GM19025 (cell line): ENCODE results near the gene TFF3.
"Not testable (repeated sequence)": the region's sequence is repeated elsewhere in the genome, so short reads cannot be mapped to it uniquely, and the experiment has no call there.

Source experiments
- ATAC-seq: cut with Tn5 transposase; IDR thresholded peaks from one replicate; pipeline ENCODE4 v1.9.1; 2021; ENCODE audit warnings: mild to moderate bottlenecking, low read depth, moderate library complexity; ENCODE audit not compliant: unreplicated experiment

Gene TFF3

DNA sequence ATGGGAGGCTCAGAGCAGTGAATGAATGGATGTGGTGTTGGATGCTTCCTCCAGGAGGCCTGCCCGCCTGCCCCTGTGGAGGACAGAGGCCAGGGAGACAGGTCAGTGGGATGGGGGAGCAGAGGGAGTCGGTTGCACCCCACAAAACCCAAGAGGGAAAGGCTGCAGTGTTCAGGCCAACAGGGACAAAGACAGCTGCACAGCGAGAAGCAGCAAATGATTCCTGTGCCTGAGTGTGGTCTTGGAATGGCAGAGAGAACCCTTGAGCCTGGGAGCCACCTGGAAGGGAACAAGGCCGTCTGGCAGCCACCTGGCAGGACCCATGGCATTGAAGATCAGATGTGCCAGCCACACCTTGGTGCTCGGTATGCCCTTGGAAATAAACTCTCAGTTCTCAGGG is 8.1 kb downstream of the TFF3 start:
- no peak for ATAC-seq

DNA sequence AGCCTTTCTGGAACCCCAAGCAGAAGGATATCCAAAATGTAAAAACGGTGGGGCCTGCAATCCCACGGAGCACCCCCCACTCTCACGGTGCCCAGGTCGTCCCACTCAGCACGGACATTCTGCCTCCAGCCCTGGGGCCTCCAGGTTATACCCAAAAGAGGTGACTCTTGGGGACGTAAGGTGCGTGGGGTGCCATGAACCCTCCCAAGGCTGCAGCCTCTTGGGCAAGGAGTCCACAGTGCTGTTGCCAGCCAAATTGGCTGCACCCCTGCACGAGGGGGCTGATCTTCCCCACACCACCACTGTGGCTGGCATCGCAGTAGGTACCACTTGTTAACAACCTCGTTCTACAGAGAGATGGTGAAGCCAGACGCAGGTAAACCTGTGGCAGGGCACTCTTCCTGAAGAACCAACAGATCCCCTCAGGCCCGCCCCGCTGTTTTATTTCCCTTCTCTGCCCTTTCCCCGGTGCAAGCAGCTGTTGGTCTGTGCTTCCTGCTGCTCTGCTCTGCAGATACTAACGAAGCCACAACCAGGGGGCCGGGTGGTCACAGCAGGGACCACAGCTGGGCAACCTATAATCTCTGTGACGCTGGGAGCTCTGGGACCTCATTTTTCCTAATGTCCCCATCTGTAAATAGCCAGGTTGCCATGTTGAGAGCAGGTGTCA is 8.7 kb downstream of the TFF3 start:
- no peak for ATAC-seq

DNA sequence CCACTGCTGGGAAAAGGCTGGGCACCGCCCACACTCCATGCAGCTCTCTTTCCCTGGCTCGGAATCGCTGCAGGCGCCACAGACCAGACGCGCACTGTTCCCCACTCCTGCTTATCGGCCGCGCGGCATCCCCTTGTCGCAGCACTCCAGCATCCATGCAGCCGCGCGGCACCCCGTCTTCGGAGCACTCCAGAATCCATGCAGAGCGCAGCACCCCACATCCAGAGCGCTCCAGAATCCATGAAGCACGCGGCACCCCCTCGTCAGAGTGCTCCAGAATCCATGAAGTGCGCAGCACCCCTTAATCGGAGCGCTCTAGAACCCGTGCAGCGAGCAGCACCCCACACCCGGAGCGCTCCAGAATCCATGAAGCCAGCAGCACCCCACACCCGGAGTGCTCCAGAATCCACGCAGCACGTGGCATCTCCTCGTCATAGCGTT is 9.5 kb downstream of the TFF3 start:
- ATAC-seq = no peak

DNA sequence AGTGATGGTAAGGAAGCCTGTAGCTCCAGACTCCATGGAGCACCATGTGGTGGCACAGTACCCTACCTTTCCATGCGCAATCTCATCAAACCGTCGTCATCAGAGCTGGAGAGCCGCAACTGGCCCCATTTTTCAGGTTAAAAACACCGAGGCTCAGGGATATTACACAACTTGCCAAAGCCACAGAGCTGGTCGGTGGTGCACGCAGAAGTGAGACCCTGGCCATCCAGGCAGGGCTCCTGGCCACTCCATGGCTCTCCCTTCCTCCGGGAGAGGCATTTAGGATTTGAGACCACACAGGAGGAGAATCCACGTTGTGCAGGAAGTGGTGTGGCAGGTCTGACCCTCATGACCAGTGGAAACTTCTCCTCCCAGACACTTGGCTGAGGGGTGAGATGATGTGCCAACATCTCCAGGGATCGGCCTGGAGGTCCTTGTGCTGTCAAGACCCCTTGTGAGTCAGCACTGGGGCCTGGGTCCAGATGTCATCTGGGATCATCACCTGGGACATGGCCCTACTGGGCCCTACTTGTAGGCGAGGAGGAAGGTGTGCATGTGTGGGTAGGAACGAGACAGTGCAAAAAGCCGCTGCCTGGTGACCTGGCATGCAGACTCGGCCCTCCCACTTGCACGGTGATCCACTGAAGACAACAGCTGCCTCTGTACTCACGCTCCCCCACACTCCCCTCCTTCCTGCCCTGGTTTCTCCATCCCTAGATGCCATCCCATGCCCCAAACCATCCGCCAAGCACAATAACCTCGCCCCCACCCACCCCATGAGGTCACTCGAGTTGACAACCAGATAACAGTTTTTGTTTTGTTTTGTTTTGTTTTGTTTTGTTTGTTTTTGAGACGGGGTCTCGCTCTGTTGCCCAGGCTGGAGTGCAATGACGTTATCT is 10.4 kb downstream of the TFF3 start:
- no peak for ATAC-seq

DNA sequence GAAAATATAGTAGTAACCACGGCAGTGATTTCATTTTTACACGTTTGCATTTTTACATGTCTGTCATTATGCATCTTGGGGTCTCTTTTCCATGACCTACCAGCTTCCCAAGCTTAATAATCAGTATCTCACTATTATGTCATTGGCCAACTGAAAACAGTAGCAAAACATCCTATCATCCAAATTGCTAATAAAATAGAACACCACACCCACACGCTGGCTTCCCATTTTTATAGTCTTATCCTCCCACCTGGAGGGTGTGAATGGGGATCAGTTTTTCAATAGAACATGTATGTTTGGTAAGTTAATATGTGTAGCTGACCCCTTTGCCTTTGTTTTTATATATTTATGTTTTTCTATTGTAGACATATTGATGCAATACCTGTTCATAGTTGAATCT is 11.8 kb downstream of the TFF3 start:
- no peak for ATAC-seq

DNA sequence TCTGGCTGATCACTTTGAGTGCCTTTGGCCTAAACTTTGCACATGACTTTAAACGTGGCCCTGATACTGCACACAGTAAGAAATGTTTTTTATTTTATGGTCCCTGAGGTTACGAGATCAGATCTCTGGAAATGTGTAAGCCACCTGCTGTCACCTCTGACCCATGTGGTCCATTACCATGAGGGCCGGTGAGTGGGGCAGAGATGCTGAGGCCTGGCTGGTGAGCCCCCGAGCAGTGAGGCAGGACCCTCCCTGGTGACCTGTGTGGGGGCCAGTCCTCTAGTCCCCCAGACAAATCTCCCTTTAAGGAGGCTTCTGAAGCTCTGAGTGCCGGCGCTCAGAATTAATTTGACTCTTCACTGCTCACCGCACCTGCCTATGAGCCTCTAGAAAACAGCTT is 12.4 kb downstream of the TFF3 start:
- ATAC-seq = no peak

DNA sequence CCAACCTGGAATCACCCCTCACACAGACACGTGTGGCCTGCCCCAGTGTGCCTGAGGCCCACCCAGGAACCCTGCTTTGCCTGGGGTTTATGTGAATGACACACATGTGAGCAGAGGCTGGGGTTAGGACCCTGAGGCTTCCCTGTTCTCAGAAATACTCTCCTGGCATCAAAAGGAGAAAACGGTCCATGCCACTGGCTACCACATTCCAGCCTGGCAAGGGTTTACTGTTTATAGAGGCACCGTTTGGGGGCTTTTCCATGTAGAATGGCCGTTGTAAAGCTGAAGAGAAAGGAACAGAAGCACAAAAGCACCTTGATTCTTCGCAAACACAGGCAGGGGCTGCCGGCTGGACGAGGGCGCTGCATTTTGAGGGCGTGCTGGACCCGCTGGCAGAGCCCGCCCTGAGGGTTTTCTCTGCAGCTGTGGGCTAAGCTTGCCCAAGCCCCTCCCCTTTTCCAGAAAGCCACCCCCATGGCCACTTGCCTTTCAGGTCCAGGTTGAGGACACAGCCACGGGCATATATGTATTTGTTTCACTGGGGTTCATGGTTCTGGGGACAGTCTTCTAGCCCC is 13.0 kb downstream of the TFF3 start:
- ATAC-seq = no peak

DNA sequence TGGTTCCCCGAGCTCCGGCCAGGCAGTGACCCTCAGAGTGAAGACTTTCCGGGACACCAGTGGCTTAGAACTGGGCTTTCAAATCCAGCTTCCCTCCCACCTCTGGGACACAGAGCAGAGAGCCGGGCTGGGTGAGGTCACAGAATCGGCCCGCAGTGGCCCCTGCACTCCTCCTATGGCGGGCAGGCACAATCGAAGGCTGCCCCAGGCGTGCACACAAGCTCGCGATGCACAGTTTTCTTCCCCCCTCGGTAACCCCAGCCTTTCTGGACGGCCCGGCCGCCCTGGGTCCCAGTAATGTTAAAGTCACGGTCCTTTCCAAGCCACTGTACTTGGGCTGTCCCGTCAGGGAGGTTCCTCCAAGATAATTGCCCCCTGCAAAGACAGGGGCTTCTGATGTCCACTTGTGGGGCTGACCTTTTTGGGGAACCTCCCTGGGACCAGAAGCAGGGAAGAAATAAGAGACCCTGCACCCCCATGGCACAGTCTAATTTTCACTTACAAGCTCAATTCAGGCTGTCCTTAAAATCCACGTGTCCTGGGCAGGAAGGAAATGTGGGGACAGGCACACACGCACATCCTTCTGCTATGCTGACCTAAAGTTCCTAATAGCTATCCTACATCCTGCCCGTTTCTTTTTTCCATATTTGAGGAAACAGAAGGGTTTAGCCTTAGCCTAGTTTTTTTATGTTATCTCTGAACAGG is 13.7 kb downstream of the TFF3 start:
- ATAC-seq = no peak

DNA sequence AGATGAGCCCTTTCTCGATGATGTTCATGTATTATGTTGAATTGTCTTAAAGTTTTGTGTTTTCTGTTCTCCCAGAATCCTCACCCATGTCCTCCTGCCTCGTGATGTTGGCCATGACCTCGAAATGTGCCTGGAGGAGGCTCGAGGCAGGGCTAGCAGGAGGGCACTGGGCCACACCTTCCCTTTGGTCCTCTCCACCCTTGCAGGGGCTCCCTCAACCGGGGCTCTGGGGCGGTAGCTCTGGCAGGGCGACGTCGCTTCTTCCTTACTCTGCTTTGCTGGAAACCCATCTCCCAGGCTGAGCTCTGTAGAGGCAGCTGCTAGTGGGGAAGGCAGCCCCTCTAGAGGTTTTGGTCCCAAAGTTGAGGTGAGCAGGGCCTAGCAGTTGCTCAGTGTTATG is 14.3 kb downstream of the TFF3 start:
- no peak for ATAC-seq

DNA sequence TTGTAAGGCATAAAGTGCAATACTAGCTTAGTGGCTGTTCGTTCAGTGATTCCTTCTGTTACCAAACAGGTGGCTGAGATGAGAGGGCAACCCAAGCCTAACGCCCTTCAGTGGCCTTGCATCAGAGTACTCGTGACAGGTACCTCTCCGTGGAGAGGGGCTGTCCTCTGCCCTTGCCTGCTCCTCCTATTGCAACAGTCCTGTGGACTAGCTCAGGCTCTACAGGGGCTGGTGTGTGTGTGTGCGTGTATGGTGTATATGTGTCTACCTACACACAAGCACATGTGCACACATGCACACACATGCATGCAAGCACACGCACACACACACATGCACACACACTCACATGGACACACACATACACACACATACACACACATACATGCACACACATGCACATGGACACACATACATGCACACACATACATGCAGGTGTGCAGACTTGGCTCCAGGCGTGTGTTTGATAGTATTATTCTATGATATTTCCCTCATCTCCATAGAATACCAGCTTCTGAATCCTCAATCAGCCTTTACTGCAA is 15.1 kb downstream of the TFF3 start:
- no peak for ATAC-seq

DNA sequence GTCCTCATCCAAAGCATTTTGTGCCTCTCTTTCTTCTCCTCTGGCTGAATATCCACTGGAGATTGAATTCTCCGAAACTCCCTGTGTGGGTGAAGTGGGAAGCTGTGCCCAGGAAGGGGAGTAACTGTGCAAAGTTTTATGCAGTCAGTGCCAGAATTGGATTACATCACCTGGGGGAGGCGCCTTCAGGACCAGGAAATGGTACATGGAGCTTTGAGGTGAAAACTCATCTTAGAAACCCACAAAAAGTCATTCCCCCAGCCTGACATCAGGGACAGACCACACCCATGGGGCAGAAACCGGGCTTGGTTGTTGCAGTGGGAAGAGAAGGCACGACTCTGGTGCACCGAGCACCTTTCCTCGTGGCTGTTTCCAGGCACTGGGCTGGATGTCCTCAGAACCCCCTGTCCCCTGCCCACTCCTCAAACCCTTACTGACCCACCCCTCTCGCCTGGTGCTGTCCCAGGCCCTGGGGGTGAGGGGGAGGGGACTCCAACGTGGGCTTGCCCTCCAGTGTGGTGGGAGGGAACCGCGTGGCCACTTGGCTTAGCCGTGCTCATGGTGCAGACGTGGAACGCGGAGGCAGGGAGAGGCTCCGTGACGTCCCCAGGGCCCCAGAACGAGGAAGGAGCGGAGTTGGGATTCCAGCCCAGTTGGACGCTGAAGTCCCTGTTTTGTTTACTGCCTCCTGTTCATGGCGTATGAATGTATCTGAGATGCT is 15.7 kb downstream of the TFF3 start:
- ATAC-seq = no peak

DNA sequence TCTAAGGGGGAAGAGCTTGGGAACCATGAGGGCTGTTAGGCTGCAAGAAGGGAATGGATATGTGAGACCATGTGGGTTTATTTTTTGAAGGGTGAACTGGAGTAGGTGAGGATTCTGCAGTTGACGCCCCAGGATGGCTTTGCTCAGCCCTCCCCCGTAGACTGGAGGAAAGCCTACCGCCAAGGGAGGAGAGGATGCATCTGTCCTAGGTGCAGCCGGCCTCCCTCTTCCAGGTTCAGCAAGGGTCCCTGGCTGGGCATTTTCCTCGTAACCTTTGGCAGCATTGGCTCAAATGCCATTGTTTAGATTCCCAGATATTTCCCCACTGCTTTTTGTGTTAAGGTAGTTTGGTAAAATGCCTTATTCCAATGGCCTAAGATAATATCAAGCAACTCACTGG is 16.6 kb downstream of the TFF3 start:
- ATAC-seq = no peak

DNA sequence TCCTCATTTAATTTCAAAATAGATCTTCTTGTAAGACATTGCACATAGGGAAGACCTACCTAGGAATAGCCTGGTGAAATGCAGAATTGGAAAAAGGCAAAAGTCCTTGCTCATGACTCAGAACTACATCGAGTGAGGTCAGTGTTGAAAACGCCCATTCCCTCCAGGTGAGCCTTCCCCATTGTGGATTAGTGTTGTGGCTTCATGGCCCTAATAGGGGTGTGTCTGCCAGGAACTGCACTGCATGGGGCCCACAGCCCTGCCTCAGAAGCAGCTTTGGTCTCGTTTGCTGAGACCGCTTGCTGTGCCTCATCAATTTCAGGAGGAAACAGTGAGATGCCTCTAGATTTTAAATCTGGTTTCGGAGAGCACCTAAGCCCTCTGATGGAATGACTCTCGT is 17.0 kb downstream of the TFF3 start:
- ATAC-seq = no peak

DNA sequence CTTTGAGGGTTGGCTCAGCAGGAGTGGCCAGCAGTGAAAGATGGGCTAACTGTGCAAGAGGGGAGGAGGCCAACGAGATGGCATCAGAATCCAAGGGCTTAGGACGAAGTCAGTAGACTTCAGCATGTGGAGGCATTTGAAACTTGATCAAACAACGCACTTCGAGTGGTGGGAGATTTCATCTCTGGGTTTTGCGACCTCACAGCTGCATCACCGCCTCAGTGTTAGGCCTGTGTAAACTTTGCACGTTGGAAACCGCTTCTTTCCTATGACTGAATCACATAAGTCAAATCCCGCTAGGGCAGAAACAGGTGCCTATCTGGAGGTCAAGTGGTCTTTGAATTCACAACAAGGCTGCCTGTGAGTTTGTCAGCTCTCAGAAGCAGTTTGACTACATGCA is 17.8 kb downstream of the TFF3 start:
- ATAC-seq = no peak

DNA sequence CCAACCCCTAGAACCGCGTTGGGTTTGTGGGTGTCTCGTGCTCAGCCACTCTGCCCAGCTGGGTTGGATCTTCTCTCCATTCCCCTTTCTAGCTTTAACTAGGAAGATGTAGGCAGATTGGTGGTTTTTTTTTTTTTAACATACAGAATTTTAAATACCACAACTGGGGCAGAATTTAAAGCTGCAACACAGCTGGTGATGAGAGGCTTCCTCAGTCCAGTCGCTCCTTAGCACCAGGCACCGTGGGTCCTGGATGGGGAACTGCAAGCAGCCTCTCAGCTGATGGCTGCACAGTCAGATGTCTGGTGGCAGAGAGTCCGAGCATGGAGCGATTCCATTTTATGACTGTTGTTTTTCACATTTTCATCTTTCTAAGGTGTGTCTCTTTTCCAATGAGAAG is 18.7 kb downstream of the TFF3 start:
- no peak for ATAC-seq

DNA sequence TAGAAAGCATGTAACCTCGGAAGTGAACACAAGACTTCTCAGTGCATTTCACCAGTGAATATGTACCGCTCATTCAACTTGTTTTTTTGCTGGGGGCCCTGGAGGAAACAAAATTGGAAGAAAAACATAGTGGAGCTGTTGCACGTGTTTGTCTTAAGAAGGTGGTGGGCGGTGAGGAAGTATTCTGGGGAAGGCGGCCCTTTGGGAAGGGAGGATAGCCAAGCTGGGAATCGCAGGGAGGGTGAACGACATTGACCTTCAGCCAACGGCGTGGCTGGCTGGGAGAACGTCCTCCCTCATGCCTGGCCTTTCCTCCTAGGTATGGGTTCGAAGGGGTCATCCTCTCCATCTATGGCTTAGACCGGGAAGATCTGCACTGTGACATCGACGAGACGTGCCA is 19.4 kb downstream of the TFF3 start:
- ATAC-seq = no peak

DNA sequence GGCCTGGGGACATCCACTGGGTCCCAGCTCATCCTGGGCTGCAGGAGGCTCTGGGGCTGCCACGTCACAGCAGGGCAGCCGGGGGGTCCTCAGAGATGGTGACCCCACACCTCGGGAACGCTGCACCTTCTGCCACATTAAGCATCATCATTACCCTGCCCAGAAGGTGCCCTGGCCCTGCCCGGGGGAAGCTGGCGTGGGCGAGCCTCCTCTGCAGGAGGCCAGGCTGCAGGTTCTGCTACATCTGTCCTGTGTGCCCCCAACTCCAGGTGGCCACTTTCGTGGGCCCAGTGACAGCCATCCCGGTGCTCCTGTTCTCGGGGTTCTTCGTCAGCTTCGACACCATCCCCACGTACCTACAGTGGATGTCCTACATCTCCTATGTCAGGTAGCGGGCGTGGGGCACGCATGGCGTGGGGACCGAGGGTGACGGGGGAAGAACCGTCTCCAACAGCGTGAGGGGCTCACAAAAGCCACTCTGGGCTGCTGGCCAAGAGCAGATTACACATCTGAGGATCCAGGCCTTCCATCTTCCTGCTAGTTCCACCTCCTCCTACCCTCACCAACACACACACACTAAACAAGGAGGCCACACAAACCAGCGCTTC is 20.8 kb downstream of the TFF3 start:
- ATAC-seq = no peak

DNA sequence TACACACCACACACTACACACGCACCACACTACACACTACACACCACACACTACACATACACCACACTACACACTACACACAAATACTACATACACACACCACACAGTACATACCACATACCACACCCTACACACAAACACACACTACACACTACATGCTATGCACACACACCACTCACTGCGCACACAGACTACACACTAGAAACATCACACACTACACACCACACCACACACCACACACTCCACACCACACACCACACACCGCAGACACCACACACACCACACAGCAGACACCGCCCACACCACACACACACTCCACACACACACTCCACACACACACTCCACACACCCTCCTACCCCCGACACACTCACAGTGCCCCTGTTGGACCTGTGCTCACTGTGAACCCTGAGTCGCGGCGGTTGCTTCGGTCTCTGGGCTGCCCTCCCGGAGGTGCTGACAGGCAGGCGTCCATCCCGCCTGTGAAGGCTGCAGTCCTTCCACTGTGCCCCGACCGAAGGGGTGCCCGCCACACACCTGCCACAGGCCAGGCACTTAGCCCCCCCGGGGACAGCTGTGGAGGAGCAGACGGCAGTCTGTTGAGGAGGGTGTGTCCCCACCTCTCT is 21.4 kb downstream of the TFF3 start:
- ATAC-seq = no peak

DNA sequence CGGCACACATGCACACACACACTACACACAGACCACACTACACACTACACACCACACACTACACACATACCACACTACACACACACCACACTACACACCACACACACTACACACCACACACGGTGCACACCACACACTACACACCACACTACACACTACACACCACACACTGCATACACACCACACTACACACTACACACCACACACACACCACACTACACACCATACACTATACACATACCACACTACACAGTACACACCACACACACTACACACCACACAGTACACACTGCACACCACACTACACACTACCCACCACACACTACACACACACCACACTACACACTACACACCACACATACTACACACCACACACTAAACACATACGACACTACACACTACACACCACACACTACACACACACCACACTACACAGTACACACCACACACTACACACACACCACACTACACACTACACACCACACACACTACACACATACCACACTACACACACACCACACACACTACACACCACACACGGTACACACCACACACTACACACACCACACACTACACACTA is 22.6 kb downstream of the TFF3 start:
- ATAC-seq = not testable (repeated sequence)
